Neuronal stem cell (in vitro differentiated cells): ENCODE data around the gene PRKAG3.

Experiments
- DNase-seq: peaks from one replicate; pipeline ENCODE4 v3.0.0-alpha.2; 2013; ENCODE audit warnings: low spot score
- H2AFZ ChIP-seq: one replicate; pipeline ENCODE4 v1.6.1; 2013; ENCODE audit warnings: mild to moderate bottlenecking, low read length, inconsistent platforms
- H2AK5ac ChIP-seq: 2 replicates; pipeline ENCODE4 v1.6.1; 2013; ENCODE audit warnings: low read depth, mild to moderate bottlenecking, inconsistent platforms, low read length, moderate library complexity, mixed read lengths
- H2BK120ac ChIP-seq: 2 replicates; pipeline ENCODE4 v1.6.1; 2013; ENCODE audit warnings: low read depth, mild to moderate bottlenecking, inconsistent platforms, low read length, moderate library complexity, mixed read lengths
- H2BK12ac ChIP-seq: one replicate; pipeline ENCODE4 v1.6.1; 2013; ENCODE audit warnings: low read length, inconsistent platforms
- H2BK15ac ChIP-seq: 2 replicates; pipeline ENCODE4 v1.6.1; 2013; ENCODE audit warnings: mild to moderate bottlenecking, low read length, inconsistent platforms, mixed read lengths
- H2BK5ac ChIP-seq: one replicate; pipeline ENCODE4 v1.6.1; 2013; ENCODE audit warnings: inconsistent platforms, mild to moderate bottlenecking, low read length, moderate library complexity
- H3K14ac ChIP-seq: one replicate; pipeline ENCODE4 v1.6.1; 2013; ENCODE audit warnings: low read length, inconsistent platforms
- H3K18ac ChIP-seq: 2 replicates; pipeline ENCODE4 v1.6.1; 2013; ENCODE audit warnings: low read length, inconsistent platforms
- H3K23ac ChIP-seq: 2 replicates; pipeline ENCODE4 v1.6.1; 2013; ENCODE audit warnings: low read depth, mild to moderate bottlenecking, mixed read lengths, low read length, inconsistent platforms; ENCODE audit not compliant: poor library complexity
- H3K27ac ChIP-seq: replicated peaks from 3 replicates; pipeline ENCODE4 v1.5.1; 2013; ENCODE audit warnings: low read length, inconsistent platforms
- H3K27me3 ChIP-seq, 3 experiments: 2 replicates each; pipeline ENCODE4 v1.6.1; 2013; ENCODE audit warnings: low read length in 3 of 3, mild to moderate bottlenecking in 2 of 3, inconsistent platforms in 1 of 3, low read depth in 1 of 3, mixed read lengths in 1 of 3, moderate library complexity in 1 of 3; ENCODE audit not compliant: control insufficient read depth in 3 of 3, insufficient read depth in 3 of 3
- H3K36me3 ChIP-seq, 2 donors: replicated peaks in 1 of 2; 2 replicates each; pipeline ENCODE4 v1.6.1; 2013; ENCODE audit warnings: low read length in 2 of 2; ENCODE audit not compliant: control insufficient read depth in 2 of 2, insufficient read depth in 2 of 2
- H3K4ac ChIP-seq: 2 replicates; pipeline ENCODE4 v1.6.1; 2013; ENCODE audit warnings: inconsistent platforms, mild to moderate bottlenecking, low read length, moderate library complexity
- H3K4me1 ChIP-seq, 2 donors: 1 replicate in 1 of 2; 2 replicates in 1 of 2; pipeline ENCODE4 v1.6.1; 2013; ENCODE audit warnings: low read length in 2 of 2, low read depth in 1 of 2; ENCODE audit not compliant: control insufficient read depth in 2 of 2, insufficient read depth in 1 of 2
- H3K4me2 ChIP-seq: one replicate; pipeline ENCODE4 v1.6.1; 2013; ENCODE audit warnings: mild to moderate bottlenecking, low read length, inconsistent platforms; ENCODE audit not compliant: insufficient read depth, poor library complexity, severe bottlenecking
- H3K4me3 ChIP-seq, 2 donors: 2 replicates each; pipeline ENCODE4 v1.5.1; 2013; ENCODE audit warnings: low read length in 2 of 2, mild to moderate bottlenecking in 2 of 2, inconsistent platforms in 1 of 2, moderate library complexity in 1 of 2
- H3K79me1 ChIP-seq: one replicate; pipeline ENCODE4 v1.6.1; 2013; ENCODE audit warnings: low read depth, mild to moderate bottlenecking, inconsistent platforms, low read length, moderate library complexity
- H3K9ac ChIP-seq: one replicate; pipeline ENCODE4 v1.6.1; 2013; ENCODE audit warnings: mild to moderate bottlenecking, low read depth, low read length, inconsistent platforms; ENCODE audit not compliant: poor library complexity
- H3K9me3 ChIP-seq, 2 donors: replicated peaks in 1 of 2; 2 replicates each; pipeline versions ENCODE3 to v1.6.1; 2013; ENCODE audit warnings: low read length in 2 of 2, mild to moderate bottlenecking in 2 of 2, inconsistent platforms in 1 of 2, low read depth in 1 of 2, mixed read lengths in 1 of 2, moderate library complexity in 1 of 2; ENCODE audit not compliant: control insufficient read depth in 2 of 2, insufficient read depth in 1 of 2
- H4K8ac ChIP-seq: one replicate; pipeline ENCODE4 v1.6.1; 2013; ENCODE audit warnings: low read depth, mild to moderate bottlenecking, inconsistent platforms, low read length, moderate library complexity
- H4K91ac ChIP-seq: one replicate; pipeline ENCODE4 v1.6.1; 2013; ENCODE audit warnings: low read length, low read depth, mild to moderate bottlenecking, inconsistent platforms; ENCODE audit not compliant: poor library complexity
- WGBS, 2 donors: extraction: QIAGEN DNeasy Blood & Tissue Kit; methylation state at CpG; one replicate each; pipeline ENCODE4 v1.1.7; 2013; ENCODE audit warnings: missing lambda C conversion rate in 2 of 2, mixed read lengths in 1 of 2; ENCODE audit not compliant: insufficient read length in 2 of 2, insufficient replicate concordance in 1 of 2; ENCODE audit errors: extremely low coverage in 2 of 2; 5-methylcytosine and 5-hydroxymethylcytosine counted together

PRKAG3 gene

GRCh38 chr2:218816561-218817011 lies 15.0 kb downstream of the PRKAG3 start:
- WGBS, 2 donors = no CpG with 5 or more reads among the region's 2 CpGs
- Histone ChIP-seq H3K9me3 (no peaks in the 10 kb centered on the region), H3K27ac (no peak overlapping the region), H2BK5ac (no peak overlapping the region), H3K23ac (no peak overlapping the region), H3K9ac (no peak overlapping the region), H3K4me3 (no peak overlapping the region), H2BK15ac (no peak overlapping the region), H2BK120ac (no peak overlapping the region), H3K79me1 (no peaks in the 10 kb centered on the region), H3K4ac (no peak overlapping the region), H3K14ac (peak overlapping the region; percentile 47), H3K18ac (no peak overlapping the region), H3K36me3 (no peaks in the 10 kb centered on the region), H3K27me3 (peaks cover 0 to 2% (median 0%) of the 10 kb centered on the region in 3 experiments), H4K8ac (no peak overlapping the region), H2AFZ (no peak overlapping the region), H4K91ac (no peak overlapping the region), H2AK5ac (no peak overlapping the region), H2BK12ac (no peak overlapping the region), H3K4me1 (no peaks in the 10 kb centered on the region), H3K4me2 (no peak overlapping the region)
- DNase-seq = no peak

- Histone ChIP-seq H2BK15ac (no peak overlapping the region), H3K9ac (no peak overlapping the region), H2BK5ac (no peak overlapping the region), H4K91ac (no peak overlapping the region), H3K36me3 (no peaks in the 10 kb centered on the region), H3K4ac (no peak overlapping the region), H2BK120ac (no peak overlapping the region), H3K79me1 (no peaks in the 10 kb centered on the region), H2AK5ac (no peak overlapping the region), H2AFZ (no peak overlapping the region), H4K8ac (no peak overlapping the region), H3K4me1 (no peaks in the 10 kb centered on the region), H2BK12ac (no peak overlapping the region), H3K4me3 (no peak overlapping the region), H3K27me3 (peaks cover 0 to 2% (median 0%) of the 10 kb centered on the region in 3 experiments), H3K23ac (no peak overlapping the region), H3K4me2 (no peak overlapping the region), H3K18ac (no peak overlapping the region), H3K14ac (no peak overlapping the region), H3K9me3 (no peaks in the 10 kb centered on the region), H3K27ac (no peak overlapping the region)
- DNase-seq = no peak
- no CpG with 5 or more reads among the region's 4 CpGs for WGBS, 2 donors
Measured at GRCh38 chr2:218815649-218816048, 16.0 kb downstream of the PRKAG3 start.

- Histone ChIP-seq H3K14ac (no peak overlapping the region), H3K23ac (no peak overlapping the region), H2BK120ac (no peak overlapping the region), H4K91ac (no peak overlapping the region), H2AK5ac (no peak overlapping the region), H3K9me3 (no peaks in the 10 kb centered on the region), H3K27ac (no peak overlapping the region), H2BK12ac (no peak overlapping the region), H3K4ac (no peak overlapping the region), H3K9ac (no peak overlapping the region), H3K4me3 (no peak overlapping the region), H3K18ac (no peak overlapping the region), H2BK15ac (no peak overlapping the region), H4K8ac (no peak overlapping the region), H3K79me1 (no peaks in the 10 kb centered on the region), H3K36me3 (no peaks in the 10 kb centered on the region), H3K4me2 (no peak overlapping the region), H3K4me1 (no peaks in the 10 kb centered on the region), H2BK5ac (no peak overlapping the region), H2AFZ (no peak overlapping the region), H3K27me3 (peaks cover 0 to 2% (median 0%) of the 10 kb centered on the region in 3 experiments)
- WGBS, 2 donors = no CpG with 5 or more reads among the region's 5 CpGs
- DNase-seq = no peak
Measured at GRCh38 chr2:218815244-218815637, 16.4 kb downstream of the PRKAG3 start.

- Histone ChIP-seq H2AFZ (no peak overlapping the region), H3K4me1 (no peaks in the 10 kb centered on the region), H3K27me3 (peaks cover 0 to 2% (median 0%) of the 10 kb centered on the region in 3 experiments), H2AK5ac (no peak overlapping the region), H4K91ac (no peak overlapping the region), H3K79me1 (no peaks in the 10 kb centered on the region), H3K4ac (no peak overlapping the region), H3K18ac (no peak overlapping the region), H4K8ac (no peak overlapping the region), H3K36me3 (no peaks in the 10 kb centered on the region), H3K9me3 (no peaks in the 10 kb centered on the region), H3K27ac (no peak overlapping the region), H3K23ac (no peak overlapping the region), H2BK120ac (no peak overlapping the region), H2BK15ac (no peak overlapping the region), H3K4me2 (no peak overlapping the region), H2BK5ac (no peak overlapping the region), H2BK12ac (no peak overlapping the region), H3K9ac (no peak overlapping the region), H3K14ac (no peak overlapping the region), H3K4me3 (no peak overlapping the region)
- no peak for DNase-seq
- WGBS, 2 donors = no CpG with 5 or more reads among the region's 13 CpGs
Measured at GRCh38 chr2:218814540-218815243, 16.9 kb downstream of the PRKAG3 start.
